Measurements from ENCODE around the gene NAV2.

The NAV2 gene

GRCh38 chr11:19869466-19869865 is 156.8 kb downstream of the NAV2 start:
- H3K4me1 ChIP-seq (ENCODE audit: low read length), result no peaks in the 10 kb centered on the region
- no peak overlapping the region for H3K27ac ChIP-seq (ENCODE audit: low read length)
- no peaks in the 10 kb centered on the region for H3K27me3 ChIP-seq (replicated peaks; ENCODE audit: insufficient read depth, low read length)
- no peak for TF ChIP-seq EZH2phosphoT487 (IDR thresholded peaks at IDR 0.05; ENCODE audit: low read length)
- no peak for TF ChIP-seq CTCF (IDR thresholded peaks at IDR 0.05; ENCODE audit: low read length)
- TF ChIP-seq EZH2 (optimal IDR thresholded peaks at IDR 0.05; ENCODE audit: low read depth, low read length), result no peak
- H3K36me3 ChIP-seq (replicated peaks; ENCODE audit: insufficient read depth, low read length), result no peaks in the 10 kb centered on the region
- H3K4me3 ChIP-seq (ENCODE audit: low read length), result no peak overlapping the region
- no peak overlapping the region for H3K9ac ChIP-seq (ENCODE audit: low read length)
- no peaks in the 10 kb centered on the region for H3K9me2 ChIP-seq (replicated peaks; ENCODE audit: insufficient read depth, low read length)
- no peak overlapping the region for H2AFZ ChIP-seq (ENCODE audit: low read length)
- H3F3A ChIP-seq (ENCODE audit: insufficient read depth, low read length), result no peaks in the 10 kb centered on the region
- no peak overlapping the region for H3K4me2 ChIP-seq (ENCODE audit: low read depth, low read length)
- no peaks in the 10 kb centered on the region for H4K20me1 ChIP-seq (ENCODE audit: insufficient read depth, low read length)
- H3K9me3 ChIP-seq (replicated peaks; ENCODE audit: insufficient read depth, low read length), result no peaks in the 10 kb centered on the region
- no peak for DNase-seq
- no peaks in the 10 kb centered on the region for H3K79me2 ChIP-seq (ENCODE audit: low read length)

- no peak for TF ChIP-seq EZH2 (optimal IDR thresholded peaks at IDR 0.05; ENCODE audit: low read depth, low read length)
- no peak for TF ChIP-seq EZH2phosphoT487 (IDR thresholded peaks at IDR 0.05; ENCODE audit: low read length)
- TF ChIP-seq CTCF (IDR thresholded peaks at IDR 0.05; ENCODE audit: low read length), result no peak
- H3K27ac ChIP-seq (ENCODE audit: low read length), result no peak overlapping the region
- H2AFZ ChIP-seq (ENCODE audit: low read length), result no peak overlapping the region
- no peaks in the 10 kb centered on the region for H3K9me3 ChIP-seq (replicated peaks; ENCODE audit: insufficient read depth, low read length)
- H3F3A ChIP-seq (ENCODE audit: insufficient read depth, low read length), result no peaks in the 10 kb centered on the region
- no peaks in the 10 kb centered on the region for H4K20me1 ChIP-seq (ENCODE audit: insufficient read depth, low read length)
- H3K9ac ChIP-seq (ENCODE audit: low read length), result no peak overlapping the region
- H3K9me2 ChIP-seq (replicated peaks; ENCODE audit: insufficient read depth, low read length), result no peaks in the 10 kb centered on the region
- no peaks in the 10 kb centered on the region for H3K36me3 ChIP-seq (replicated peaks; ENCODE audit: insufficient read depth, low read length)
- no peak overlapping the region for H3K4me3 ChIP-seq (ENCODE audit: low read length)
- no peak for DNase-seq
- no peaks in the 10 kb centered on the region for H3K4me1 ChIP-seq (ENCODE audit: low read length)
- no peaks in the 10 kb centered on the region for H3K27me3 ChIP-seq (replicated peaks; ENCODE audit: insufficient read depth, low read length)
- H3K79me2 ChIP-seq (ENCODE audit: low read length), result no peaks in the 10 kb centered on the region
- no peak overlapping the region for H3K4me2 ChIP-seq (ENCODE audit: low read depth, low read length)
Observed at GRCh38 chr11:19869946-19870589, 157.4 kb downstream of the NAV2 start.

GRCh38 chr11:19871531-19871930 is 158.9 kb downstream of the NAV2 start:
- H3K9me2 ChIP-seq (replicated peaks; ENCODE audit: insufficient read depth, low read length), result no peaks in the 10 kb centered on the region
- DNase-seq, result no peak
- no peak overlapping the region for H3K4me3 ChIP-seq (ENCODE audit: low read length)
- H4K20me1 ChIP-seq (ENCODE audit: insufficient read depth, low read length), result no peaks in the 10 kb centered on the region
- no peaks in the 10 kb centered on the region for H3K9me3 ChIP-seq (replicated peaks; ENCODE audit: insufficient read depth, low read length)
- no peaks in the 10 kb centered on the region for H3K27me3 ChIP-seq (replicated peaks; ENCODE audit: insufficient read depth, low read length)
- no peak overlapping the region for H3K4me2 ChIP-seq (ENCODE audit: low read depth, low read length)
- no peak overlapping the region for H3K27ac ChIP-seq (ENCODE audit: low read length)
- H3K79me2 ChIP-seq (ENCODE audit: low read length), result no peaks in the 10 kb centered on the region
- H3K9ac ChIP-seq (ENCODE audit: low read length), result no peak overlapping the region
- H3F3A ChIP-seq (ENCODE audit: insufficient read depth, low read length), result no peaks in the 10 kb centered on the region
- no peaks in the 10 kb centered on the region for H3K4me1 ChIP-seq (ENCODE audit: low read length)
- H2AFZ ChIP-seq (ENCODE audit: low read length), result no peak overlapping the region
- H3K36me3 ChIP-seq (replicated peaks; ENCODE audit: insufficient read depth, low read length), result no peaks in the 10 kb centered on the region
- TF ChIP-seq CTCF (IDR thresholded peaks at IDR 0.05; ENCODE audit: low read length), result no peak
- TF ChIP-seq EZH2phosphoT487 (IDR thresholded peaks at IDR 0.05; ENCODE audit: low read length), result no peak
- no peak for TF ChIP-seq EZH2 (optimal IDR thresholded peaks at IDR 0.05; ENCODE audit: low read depth, low read length)
